Activated CD8-positive, alpha-beta memory T cell treated with anti-CD3 and anti-CD28 coated beads, Interleukin-2, amount 10 ng/mL, durations not matched to agents 7 days and 5 days (primary cell): Measurements from ENCODE around the gene GOLGA5. TPM values are rescaled to one million over a fixed set of nuclear protein-coding genes. Genes with fewer than 3 reads are reported as not detected.
"Not testable (repeated sequence)": the region's sequence is repeated elsewhere in the genome, so short reads cannot be mapped to it uniquely, and the experiment has no call there.

Source experiments
- ATAC-seq: fragments of 150-1000 bp; cut with Tn5 transposase; one replicate; pipeline ENCODE4 v1.10.0; 2021; ENCODE audit warnings: moderate library complexity
- CTCF ChIA-PET: fragments of 350-600 bp; sonication (Branson Sonifier 250); formaldehyde crosslinking; loops from one replicate; lab custom pipeline; 2021; ENCODE audit warnings: antibody characterized with exemption; lab: Charles Lee
- DNase-seq: peaks from one replicate; pipeline ENCODE4 v3.0.0-alpha.2; 2020
- H3K27ac Mint-ChIP-seq: one replicate; pipeline ENCODE4 v1.8.0; 2021; ENCODE audit warnings: mild to moderate bottlenecking, mixed read lengths
- H3K27me3 Mint-ChIP-seq: one replicate; pipeline ENCODE4 v1.8.0; 2021; ENCODE audit warnings: mixed read lengths
- H3K36me3 Mint-ChIP-seq: one replicate; pipeline ENCODE4 v1.8.0; 2021; ENCODE audit warnings: mild to moderate bottlenecking, mixed read lengths
- H3K4me1 Mint-ChIP-seq: one replicate; pipeline ENCODE4 v1.8.0; 2021; ENCODE audit warnings: mixed read lengths
- H3K4me3 Mint-ChIP-seq: one replicate; pipeline ENCODE4 v1.8.0; 2021; ENCODE audit warnings: mild to moderate bottlenecking, moderate library complexity, mixed read lengths
- H3K9me3 Mint-ChIP-seq: one replicate; pipeline ENCODE4 v1.8.0; 2022; ENCODE audit warnings: low read depth, mixed read lengths
- total RNA-seq, 2 experiments: library from RNA; stranded (reverse); gene quantifications; one replicate each; pipeline ENCODE4 v1.2.3, GENCODE V29; 2021

Gene GOLGA5
- total RNA-seq, 2 experiments from 2014 or later, result 18.5 to 19.7 TPM

- no peak for DNase-seq
- H3K36me3 Mint-ChIP-seq, result peaks cover 3% of the 10 kb centered on the region
- no peaks in the 10 kb centered on the region for H3K9me3 Mint-ChIP-seq
- no peak for ATAC-seq
- peaks cover 20% of the 10 kb centered on the region for H3K4me1 Mint-ChIP-seq
- H3K27ac Mint-ChIP-seq, result no peak overlapping the region
- CTCF ChIA-PET, result no interaction called here
- no peak overlapping the region for H3K4me3 Mint-ChIP-seq
- H3K27me3 Mint-ChIP-seq, result peaks cover 40% of the 10 kb centered on the region
These were observed 33.6 kb upstream of the GOLGA5 start for GRCh38 chr14:92760524-92760805.

GRCh38 chr14:92763666-92764631, 30.2 kb upstream of the GOLGA5 start:
- H3K36me3 Mint-ChIP-seq, ATAC-seq, DNase-seq, H3K4me3 Mint-ChIP-seq, H3K27ac Mint-ChIP-seq, H3K9me3 Mint-ChIP-seq: not testable (repeated sequence)
- Mint-ChIP-seq H3K27me3 (peaks cover 55% of the 10 kb centered on the region), H3K4me1 (peaks cover 29% of the 10 kb centered on the region)
- CTCF ChIA-PET, result interaction anchor here (1.3 kb wide), 1 partner anchor 27 kb away, joined by 3 read pairs; no protein-coding TSS in a partner anchor

- not testable (repeated sequence) for H3K4me3 Mint-ChIP-seq, H3K36me3 Mint-ChIP-seq, H3K9me3 Mint-ChIP-seq, H3K27ac Mint-ChIP-seq
- CTCF ChIA-PET, result interaction anchor here (0.7 to 1.5 kb wide), 6 partner anchors 14 to 396 kb away, joined by 3 to 4 read pairs (median 3); no protein-coding TSS in a partner anchor
- ATAC-seq (peak; percentile 92), DNase-seq (peak; percentile 83)
- Mint-ChIP-seq H3K27me3 (peaks cover 42% of the 10 kb centered on the region), H3K4me1 (peaks cover 24% of the 10 kb centered on the region)
These were observed 25.9 kb upstream of the GOLGA5 start for GRCh38 chr14:92768236-92768635.

- peaks cover 41% of the 10 kb centered on the region for H3K27me3 Mint-ChIP-seq
- H3K4me1 Mint-ChIP-seq, result peaks cover 24% of the 10 kb centered on the region
- ATAC-seq, result no peak
- no peaks in the 10 kb centered on the region for H3K36me3 Mint-ChIP-seq
- no peaks in the 10 kb centered on the region for H3K9me3 Mint-ChIP-seq
- no peak overlapping the region for H3K4me3 Mint-ChIP-seq
- CTCF ChIA-PET, result interaction anchor here (0.7 to 1.2 kb wide), 2 partner anchors 54 to 395 kb away, joined by 3 read pairs; no protein-coding TSS in a partner anchor
- no peak for DNase-seq
- no peak overlapping the region for H3K27ac Mint-ChIP-seq
These were observed 25.3 kb upstream of the GOLGA5 start for GRCh38 chr14:92768795-92769194.

- CTCF ChIA-PET, result no interaction called here
- Mint-ChIP-seq H3K36me3 (no peaks in the 10 kb centered on the region), H3K4me1 (peaks cover 33% of the 10 kb centered on the region), H3K4me3 (no peak overlapping the region), H3K27ac (no peak overlapping the region), H3K9me3 (no peaks in the 10 kb centered on the region), H3K27me3 (peaks cover 36% of the 10 kb centered on the region)
- ATAC-seq (no peak), DNase-seq (no peak)
These were observed 23.6 kb upstream of the GOLGA5 start for GRCh38 chr14:92770484-92770883.

GRCh38 chr14:92774572-92774971, 19.5 kb upstream of the GOLGA5 start:
- no peak overlapping the region for H3K27ac Mint-ChIP-seq
- no peak overlapping the region for H3K4me3 Mint-ChIP-seq
- peaks cover 24% of the 10 kb centered on the region for H3K4me1 Mint-ChIP-seq
- H3K36me3 Mint-ChIP-seq, result no peaks in the 10 kb centered on the region
- CTCF ChIA-PET, result no interaction called here
- H3K9me3 Mint-ChIP-seq, result no peaks in the 10 kb centered on the region
- ATAC-seq, result no peak
- DNase-seq, result no peak
- peaks cover 36% of the 10 kb centered on the region for H3K27me3 Mint-ChIP-seq

- Mint-ChIP-seq H3K4me1 (peaks cover 21% of the 10 kb centered on the region), H3K27me3 (peaks cover 36% of the 10 kb centered on the region)
- not testable (repeated sequence) for H3K27ac Mint-ChIP-seq, H3K36me3 Mint-ChIP-seq, H3K9me3 Mint-ChIP-seq, H3K4me3 Mint-ChIP-seq
- DNase-seq (peak; percentile 70), ATAC-seq (peak; percentile 93)
- CTCF ChIA-PET, result interaction anchor here (0.7 kb wide), 1 partner anchor 424 kb away, joined by 3 read pairs; no protein-coding TSS in a partner anchor
These were observed 18.8 kb upstream of the GOLGA5 start for GRCh38 chr14:92775292-92775691.

- ATAC-seq, H3K36me3 Mint-ChIP-seq, DNase-seq, H3K4me3 Mint-ChIP-seq, H3K27ac Mint-ChIP-seq, H3K9me3 Mint-ChIP-seq: not testable (repeated sequence)
- Mint-ChIP-seq H3K4me1 (peaks cover 19% of the 10 kb centered on the region), H3K27me3 (peaks cover 21% of the 10 kb centered on the region)
- CTCF ChIA-PET, result interaction anchor here (0.9 kb wide), 1 partner anchor 66 kb away, joined by 3 read pairs; no protein-coding TSS in a partner anchor
These were observed 15.1 kb upstream of the GOLGA5 start for GRCh38 chr14:92778868-92779565.

GRCh38 chr14:92780444-92781232, 13.5 kb upstream of the GOLGA5 start:
- Mint-ChIP-seq H3K36me3 (no peaks in the 10 kb centered on the region), H3K27ac (no peak overlapping the region), H3K27me3 (peaks cover 20% of the 10 kb centered on the region), H3K4me3 (no peak overlapping the region), H3K9me3 (no peaks in the 10 kb centered on the region), H3K4me1 (peaks cover 11% of the 10 kb centered on the region)
- ATAC-seq (peak; percentile 32), DNase-seq (no peak)
- CTCF ChIA-PET, result interaction anchor here (0.9 to 1.3 kb wide), 3 partner anchors 65 to 67 kb away, joined by 3 read pairs; no protein-coding TSS in a partner anchor

- H3K4me3 Mint-ChIP-seq, result no peak overlapping the region
- peaks cover 15% of the 10 kb centered on the region for H3K4me1 Mint-ChIP-seq
- CTCF ChIA-PET, result interaction anchor here (0.9 to 1.2 kb wide), 3 partner anchors 9 to 68 kb away, joined by 3 to 5 read pairs (median 4); no protein-coding TSS in a partner anchor
- DNase-seq (no peak), ATAC-seq (no peak)
- no peak overlapping the region for H3K27ac Mint-ChIP-seq
- H3K36me3 Mint-ChIP-seq, result no peaks in the 10 kb centered on the region
- no peaks in the 10 kb centered on the region for H3K9me3 Mint-ChIP-seq
- H3K27me3 Mint-ChIP-seq, result peaks cover 17% of the 10 kb centered on the region
These were observed 12.8 kb upstream of the GOLGA5 start for GRCh38 chr14:92781350-92781749.

GRCh38 chr14:92783813-92784431, 10.2 kb upstream of the GOLGA5 start:
- CTCF ChIA-PET, result interaction anchor here (0.9 to 4.4 kb wide), 8 partner anchors 11 to 95 kb away, joined by 3 to 43 read pairs (median 3); no protein-coding TSS in a partner anchor
- Mint-ChIP-seq H3K27me3 (peaks cover 4% of the 10 kb centered on the region), H3K27ac (no peak overlapping the region), H3K9me3 (no peaks in the 10 kb centered on the region), H3K4me3 (no peak overlapping the region), H3K4me1 (peaks cover 16% of the 10 kb centered on the region), H3K36me3 (peaks cover 2% of the 10 kb centered on the region)
- peak; percentile 77 for ATAC-seq
- DNase-seq, result peak; percentile 48

GRCh38 chr14:92785667-92786426, 8.3 kb upstream of the GOLGA5 start:
- Mint-ChIP-seq H3K27me3 (peaks cover 12% of the 10 kb centered on the region), H3K27ac (no peak overlapping the region), H3K4me3 (no peak overlapping the region), H3K9me3 (peaks cover 10% of the 10 kb centered on the region), H3K36me3 (peaks cover 9% of the 10 kb centered on the region), H3K4me1 (peaks cover 10% of the 10 kb centered on the region)
- ATAC-seq (no peak), DNase-seq (no peak)
- CTCF ChIA-PET, result interaction anchor here (1.4 to 4.4 kb wide), 2 partner anchors 10 to 72 kb away, joined by 3 to 43 read pairs; no protein-coding TSS in a partner anchor
